ENCODE measurements around the gene HPS6.

The HPS6 gene

GRCh38 chr10:102069071-102069470, 3.9 kb downstream of the HPS6 start:
- DNase-seq, result no peak

- peak; percentile 77 for DNase-seq
Observed at GRCh38 chr10:102072673-102073527, 7.8 kb downstream of the HPS6 start.

GRCh38 chr10:102083541-102083940, 18.4 kb downstream of the HPS6 start:
- no peak for DNase-seq

- no peak for DNase-seq
Observed at GRCh38 chr10:102085336-102085735, 20.2 kb downstream of the HPS6 start.

GRCh38 chr10:102086196-102086595, 21.0 kb downstream of the HPS6 start:
- no peak for DNase-seq

- DNase-seq, result no peak
Observed at GRCh38 chr10:102090772-102091171, 25.6 kb downstream of the HPS6 start.

- no peak for DNase-seq
Observed at GRCh38 chr10:102096449-102096848, 31.3 kb downstream of the HPS6 start.

- DNase-seq, result no peak
Observed at GRCh38 chr10:102101152-102101551, 36.0 kb downstream of the HPS6 start.

- no peak for DNase-seq
Observed at GRCh38 chr10:102102421-102102820, 37.3 kb downstream of the HPS6 start.

GRCh38 chr10:102106998-102107397, 41.8 kb downstream of the HPS6 start:
- DNase-seq, result no peak

- DNase-seq, result no peak
Observed at GRCh38 chr10:102109166-102110116, 44.3 kb downstream of the HPS6 start.

- DNase-seq, result no peak
Observed at GRCh38 chr10:102111276-102111675, 46.1 kb downstream of the HPS6 start.

- no peak for DNase-seq
Observed at GRCh38 chr10:102112210-102112817, 47.2 kb downstream of the HPS6 start.

- no peak for DNase-seq
Observed at GRCh38 chr10:102113261-102113955, 48.3 kb downstream of the HPS6 start.

GRCh38 chr10:102113956-102114857, 49.1 kb downstream of the HPS6 start:
- no peak for DNase-seq

GRCh38 chr10:102114861-102115618, 49.9 kb downstream of the HPS6 start:
- DNase-seq, result peak; percentile 76

GRCh38 chr10:102115775-102116174, 50.6 kb downstream of the HPS6 start:
- DNase-seq, result no peak

GRCh38 chr10:102116656-102117055, 51.5 kb downstream of the HPS6 start:
- DNase-seq, result no peak

Data from CD4-positive, alpha-beta T cell treated with Interleukin-4 for 4 hours (primary cell).